Fibroblast of pulmonary artery (primary cell): ENCODE results near the gene ZFP42.
"Not testable (repeated sequence)": the region's sequence is repeated elsewhere in the genome, so short reads cannot be mapped to it uniquely, and the experiment has no call there.

ENCODE experiments used
- DNase-seq: peaks from one replicate; pipeline ENCODE4 v3.0.0-alpha.2; 2010; ENCODE audit warnings: low read depth
- H3K4me3 ChIP-seq: replicated peaks from 2 replicates; pipeline ENCODE4 v1.5.1; 2011; ENCODE audit warnings: low read depth, mild to moderate bottlenecking, control low read depth, low read length, moderate library complexity
- CTCF ChIP-seq: IDR thresholded peaks from 2 replicates; pipeline ENCODE4 v1.5.1; 2011; ENCODE audit warnings: mild to moderate bottlenecking, control low read depth, low read length, inconsistent platforms; ENCODE audit errors: missing control alignments

The ZFP42 gene

GRCh38 chr4:187983746-187984145 is 11.8 kb upstream of the ZFP42 start:
- DNase-seq = no peak
- no peak overlapping the region for H3K4me3 ChIP-seq
- no peak for TF ChIP-seq CTCF

- TF ChIP-seq CTCF = no peak
- H3K4me3 ChIP-seq = no peak overlapping the region
- DNase-seq = no peak
Observed at GRCh38 chr4:187992971-187993370, 2.6 kb upstream of the ZFP42 start.

- TF ChIP-seq CTCF = no peak
- no peak for DNase-seq
- H3K4me3 ChIP-seq = no peak overlapping the region
Observed at GRCh38 chr4:187993827-187994226, 1.7 kb upstream of the ZFP42 start.

GRCh38 chr4:187996502-187997177 is 1.1 kb downstream of the ZFP42 start:
- H3K4me3 ChIP-seq = no peak overlapping the region
- no peak for DNase-seq
- no peak for TF ChIP-seq CTCF

GRCh38 chr4:187997991-187998390 is 2.4 kb downstream of the ZFP42 start:
- not testable (repeated sequence) for H3K4me3 ChIP-seq, DNase-seq

GRCh38 chr4:187999406-187999932 is 3.9 kb downstream of the ZFP42 start:
- no peak for DNase-seq
- no peak overlapping the region for H3K4me3 ChIP-seq
- TF ChIP-seq CTCF = no peak

- TF ChIP-seq CTCF = no peak
- DNase-seq = no peak
- no peak overlapping the region for H3K4me3 ChIP-seq
Observed at GRCh38 chr4:188002323-188002722, 6.8 kb downstream of the ZFP42 start.
